Activated CD8-positive, alpha-beta memory T cell treated with anti-CD3 and anti-CD28 coated beads for 24 hours (primary cell): ENCODE data around the gene RFC4.

Experiments
- DNase-seq: peaks from one replicate; pipeline ENCODE4 v3.0.0-alpha.2; 2020

The RFC4 gene

GRCh38 chr3:186785495-186786018, 20.7 kb downstream of the RFC4 start:
- DNase-seq: peak; percentile 50

- DNase-seq: peak; percentile 64
These were observed 21.3 kb downstream of the RFC4 start for GRCh38 chr3:186784820-186785494.

- DNase-seq: peak; percentile 92
These were observed 22.4 kb downstream of the RFC4 start for GRCh38 chr3:186783731-186784515.

- DNase-seq: peak; percentile 97
These were observed 23.1 kb downstream of the RFC4 start, which contains the start of gene EIF4A2 for GRCh38 chr3:186783058-186783730. TSS of gene EIF4A2 (plus strand) at chr3:186783577. CDS start at chr3:186783611, 34 bp downstream.

- no peak for DNase-seq
These were observed 23.7 kb downstream of the RFC4 start for GRCh38 chr3:186782542-186783057.

GRCh38 chr3:186779204-186779603, 27.1 kb downstream of the RFC4 start:
- no peak for DNase-seq

GRCh38 chr3:186775999-186776398, 30.3 kb downstream of the RFC4 start:
- no peak for DNase-seq

GRCh38 chr3:186772701-186773417, 33.4 kb downstream of the RFC4 start:
- DNase-seq: peak; percentile 88

- no peak for DNase-seq
These were observed 34.0 kb downstream of the RFC4 start for GRCh38 chr3:186772281-186772694.

- DNase-seq: no peak
These were observed 45.3 kb downstream of the RFC4 start for GRCh38 chr3:186760897-186761447.

GRCh38 chr3:186760141-186760833, 46.0 kb downstream of the RFC4 start:
- no peak for DNase-seq

- DNase-seq: no peak
These were observed 46.9 kb downstream of the RFC4 start for GRCh38 chr3:186759231-186759930.

GRCh38 chr3:186757686-186758220, 48.5 kb downstream of the RFC4 start:
- DNase-seq: no peak

- DNase-seq: no peak
These were observed 49.1 kb downstream of the RFC4 start for GRCh38 chr3:186757214-186757613.

- no peak for DNase-seq
These were observed 51.4 kb downstream of the RFC4 start for GRCh38 chr3:186754871-186755270.

- DNase-seq: no peak
These were observed 52.3 kb downstream of the RFC4 start for GRCh38 chr3:186754006-186754405.

GRCh38 chr3:186751480-186751879, 54.8 kb downstream of the RFC4 start:
- no peak for DNase-seq

- no peak for DNase-seq
These were observed 56.0 kb downstream of the RFC4 start for GRCh38 chr3:186750316-186750715.

GRCh38 chr3:186746008-186746407, 60.3 kb downstream of the RFC4 start:
- no peak for DNase-seq

GRCh38 chr3:186743666-186744065, 62.6 kb downstream of the RFC4 start:
- no peak for DNase-seq
